CD4-positive, alpha-beta T cell (primary cell): ENCODE data around the gene RTL5. TPM values are rescaled to one million over a fixed set of nuclear protein-coding genes. Genes with fewer than 3 reads are reported as not detected.

ENCODE experiments used
- ATAC-seq: fragments of 200-7000 bp; cut with Tn5 transposase; one replicate; pipeline ENCODE4 v1.10.0; 2022; ENCODE audit warnings: mild to moderate bottlenecking; ENCODE audit not compliant: poor library complexity
- CTCF ChIA-PET: fragments of 350-600 bp; sonication (Branson Sonifier 250); formaldehyde crosslinking; loops from one replicate; lab custom pipeline; 2021; ENCODE audit warnings: antibody characterized with exemption, inconsistent platforms; lab: Charles Lee
- POLR2A ChIA-PET: fragments of 350-600 bp; sonication (Branson Sonifier 250); formaldehyde crosslinking; loops from one replicate; lab custom pipeline; 2021; ENCODE audit warnings: antibody characterized with exemption, inconsistent platforms; lab: Charles Lee
- DNase-seq, 14 experiments: peaks; one replicate each; pipeline ENCODE4 v3.0.0-alpha.2; 2013 to 2020; ENCODE audit warnings: mixed read lengths in 2 of 14
- H3K27ac ChIP-seq, 2 donors: one replicate each; pipeline versions ENCODE4 v1.5.1 to v1.7.0; 2013; ENCODE audit warnings: low read length in 2 of 2, low read depth in 1 of 2, mild to moderate bottlenecking in 1 of 2
- H3K27me3 ChIP-seq, 2 experiments: 1 replicate in 1 of 2; 2 replicates in 1 of 2; pipeline versions ENCODE4 v1.6.1 to v1.7.0; 2013; ENCODE audit warnings: low read length in 2 of 2, control low read depth in 1 of 2, mild to moderate bottlenecking in 1 of 2, moderate library complexity in 1 of 2; ENCODE audit not compliant: insufficient read depth in 2 of 2, control insufficient read depth in 1 of 2
- H3K36me3 ChIP-seq: one replicate; pipeline ENCODE4 v1.6.1; 2013; ENCODE audit warnings: low read length, control low read depth; ENCODE audit not compliant: insufficient read depth
- H3K4me1 ChIP-seq: one replicate; pipeline ENCODE4 v1.6.1; 2013; ENCODE audit warnings: low read length, control low read depth; ENCODE audit not compliant: insufficient read depth
- H3K4me3 ChIP-seq: one replicate; pipeline ENCODE4 v1.5.1; 2013; ENCODE audit warnings: mild to moderate bottlenecking, low read length, moderate library complexity
- H3K9me3 ChIP-seq, 2 experiments: 1 replicate in 1 of 2; 2 replicates in 1 of 2; pipeline versions ENCODE4 v1.6.1 to v1.7.0; 2013; ENCODE audit warnings: low read length in 2 of 2, mild to moderate bottlenecking in 2 of 2, control low read depth in 1 of 2, moderate library complexity in 1 of 2; ENCODE audit not compliant: control insufficient read depth in 1 of 2, insufficient read depth in 1 of 2
- H3K27ac Mint-ChIP-seq: one replicate; pipeline ENCODE4 v1.8.0; 2020; ENCODE audit warnings: mixed read lengths
- H3K27me3 Mint-ChIP-seq: one replicate; pipeline ENCODE4 v1.8.0; 2021; ENCODE audit warnings: mixed read lengths
- H3K36me3 Mint-ChIP-seq: one replicate; pipeline ENCODE4 v1.8.0; 2021; ENCODE audit warnings: low read depth, mixed read lengths
- H3K4me1 Mint-ChIP-seq: one replicate; pipeline ENCODE4 v1.8.0; 2021; ENCODE audit warnings: low read depth, mixed read lengths
- H3K4me3 Mint-ChIP-seq: one replicate; pipeline ENCODE4 v1.8.0; 2020; ENCODE audit warnings: mild to moderate bottlenecking, mixed read lengths
- H3K9me3 Mint-ChIP-seq: one replicate; pipeline ENCODE4 v1.8.0; 2020; ENCODE audit warnings: mixed read lengths
- intact Hi-C, 2 experiments: fragments of 100-400 bp; cut with DNase I in 1 of 2; cut with micrococcal nuclease in 1 of 2; formaldehyde crosslinking; loops; one replicate each; pipeline versions ENCODE4 v1.15.1 to v1.9.0; 2023 to 2025; cut with DNase I, micrococcal nuclease
- total RNA-seq, 174 experiments: library from RNA in 2 of 174; stranded (reverse) in 2 of 174; gene quantifications; one replicate each; pipeline ENCODE4 v1.2.3 and lab custom pipeline; 2021 to 2026
- TF ChIP-seq, protein P1 (sequence below): fragments of 200-600 bp; IDR thresholded peaks from one replicate; pipeline ENCODE4 v1.8.0; 2022; ENCODE audit warnings: antibody characterized with exemption, mild to moderate bottlenecking

RTL5 gene
- total RNA-seq, 2 experiments from 2014 or later = 1.1 to 1.2 TPM

DNA sequence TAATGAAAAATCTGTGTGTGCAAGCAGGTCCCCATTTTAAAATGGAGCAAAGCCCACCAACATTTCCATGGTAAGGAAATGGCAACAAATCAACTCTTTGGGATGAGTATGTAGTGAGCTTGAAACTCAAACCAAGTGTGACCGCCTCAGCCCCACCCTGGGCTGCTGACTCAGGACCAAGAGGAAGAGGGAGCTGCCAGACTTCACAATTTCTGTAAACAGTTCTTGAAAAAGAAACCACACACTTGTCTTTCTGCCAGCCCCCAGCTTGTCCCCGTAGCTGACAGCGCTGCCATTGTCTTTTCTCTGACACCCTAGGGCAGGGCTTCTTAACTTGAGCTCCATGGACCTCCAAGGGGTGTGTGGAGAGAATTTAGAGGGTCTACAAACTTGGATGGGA, 10.3 kb downstream of the RTL5 start:
- peak; percentile 82 for ATAC-seq
- no peaks in the 10 kb centered on the region for H3K9me3 ChIP-seq
- DNase-seq = peak in 11 of 14 experiments; percentile 23 to 74 (median 42)
- H3K36me3 Mint-ChIP-seq = no peaks in the 10 kb centered on the region
- peak overlapping the region; percentile 84 for H3K27ac Mint-ChIP-seq
- TF ChIP-seq, protein P1, sequence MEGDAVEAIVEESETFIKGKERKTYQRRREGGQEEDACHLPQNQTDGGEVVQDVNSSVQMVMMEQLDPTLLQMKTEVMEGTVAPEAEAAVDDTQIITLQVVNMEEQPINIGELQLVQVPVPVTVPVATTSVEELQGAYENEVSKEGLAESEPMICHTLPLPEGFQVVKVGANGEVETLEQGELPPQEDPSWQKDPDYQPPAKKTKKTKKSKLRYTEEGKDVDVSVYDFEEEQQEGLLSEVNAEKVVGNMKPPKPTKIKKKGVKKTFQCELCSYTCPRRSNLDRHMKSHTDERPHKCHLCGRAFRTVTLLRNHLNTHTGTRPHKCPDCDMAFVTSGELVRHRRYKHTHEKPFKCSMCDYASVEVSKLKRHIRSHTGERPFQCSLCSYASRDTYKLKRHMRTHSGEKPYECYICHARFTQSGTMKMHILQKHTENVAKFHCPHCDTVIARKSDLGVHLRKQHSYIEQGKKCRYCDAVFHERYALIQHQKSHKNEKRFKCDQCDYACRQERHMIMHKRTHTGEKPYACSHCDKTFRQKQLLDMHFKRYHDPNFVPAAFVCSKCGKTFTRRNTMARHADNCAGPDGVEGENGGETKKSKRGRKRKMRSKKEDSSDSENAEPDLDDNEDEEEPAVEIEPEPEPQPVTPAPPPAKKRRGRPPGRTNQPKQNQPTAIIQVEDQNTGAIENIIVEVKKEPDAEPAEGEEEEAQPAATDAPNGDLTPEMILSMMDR = no peak
- ChIA-PET POLR2A (interaction anchor here (0.9 to 1.2 kb wide), 3 partner anchors 11 to 103 kb away, joined by 3 to 4 read pairs (median 3); no protein-coding TSS in a partner anchor), CTCF (interaction anchor here (1.4 to 1.6 kb wide), 2 partner anchors 99 to 103 kb away, joined by 3 to 5 read pairs; no protein-coding TSS in a partner anchor)
- H3K36me3 ChIP-seq = no peaks in the 10 kb centered on the region
- peaks cover 62% of the 10 kb centered on the region for H3K4me1 ChIP-seq
- H3K4me1 Mint-ChIP-seq = peaks cover 40% of the 10 kb centered on the region
- no peaks in the 10 kb centered on the region for H3K27me3 ChIP-seq
- peak overlapping the region; percentile 20 for H3K4me3 Mint-ChIP-seq
- no peaks in the 10 kb centered on the region for H3K9me3 Mint-ChIP-seq
- peak overlapping the region; percentile 20 for H3K4me3 ChIP-seq
- peaks cover 1% of the 10 kb centered on the region for H3K27me3 Mint-ChIP-seq
- intact Hi-C loops = loop anchor here in 1 of 2 experiments (1.0 kb wide), 1 partner anchor 21 kb away; no protein-coding TSS in a partner anchor
- peak overlapping the region; percentile 46 to 68 for H3K27ac ChIP-seq

DNA sequence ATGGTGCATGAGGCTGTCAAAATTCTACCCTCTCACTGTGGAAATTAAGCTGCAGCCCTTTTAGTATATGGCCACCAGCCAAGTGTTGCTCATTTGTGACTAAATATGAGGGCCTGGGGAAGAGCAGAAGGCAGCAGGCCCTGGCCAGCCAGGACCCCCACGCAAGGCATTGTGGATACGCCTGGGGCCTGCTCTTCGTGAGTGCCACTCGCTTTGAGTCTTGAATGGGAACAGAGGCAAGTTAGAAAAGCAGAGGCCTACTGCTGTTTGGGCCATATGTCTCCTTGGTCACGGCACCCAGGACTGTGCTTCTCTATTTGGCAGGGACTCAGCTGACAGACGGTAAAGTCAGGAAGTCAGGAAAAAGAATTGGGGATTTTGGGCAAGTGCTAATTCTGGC, 10.9 kb downstream of the RTL5 start:
- ATAC-seq (no peak), DNase-seq (no peak)
- Histone ChIP-seq H3K27me3 (no peaks in the 10 kb centered on the region), H3K4me1 (peaks cover 57% of the 10 kb centered on the region), H3K4me3 (no peak overlapping the region), H3K27ac (peak overlapping the region; percentile 46 to 68), H3K9me3 (no peaks in the 10 kb centered on the region), H3K36me3 (no peaks in the 10 kb centered on the region)
- intact Hi-C loops = loop anchor here in 1 of 2 experiments (1.0 kb wide), 1 partner anchor 21 kb away; no protein-coding TSS in a partner anchor
- H3K4me3 Mint-ChIP-seq = no peak overlapping the region
- peak overlapping the region; percentile 84 for H3K27ac Mint-ChIP-seq
- ChIA-PET POLR2A (interaction anchor here (0.9 to 1.2 kb wide), 4 partner anchors 12 to 103 kb away, joined by 3 to 4 read pairs (median 3); no protein-coding TSS in a partner anchor), CTCF (interaction anchor here (1.4 to 1.6 kb wide), 2 partner anchors 99 to 103 kb away, joined by 3 to 5 read pairs; no protein-coding TSS in a partner anchor)
- no peaks in the 10 kb centered on the region for H3K27me3 Mint-ChIP-seq
- TF ChIP-seq, protein P1 = no peak
- no peaks in the 10 kb centered on the region for H3K36me3 Mint-ChIP-seq
- H3K4me1 Mint-ChIP-seq = peaks cover 38% of the 10 kb centered on the region
- no peaks in the 10 kb centered on the region for H3K9me3 Mint-ChIP-seq

DNA sequence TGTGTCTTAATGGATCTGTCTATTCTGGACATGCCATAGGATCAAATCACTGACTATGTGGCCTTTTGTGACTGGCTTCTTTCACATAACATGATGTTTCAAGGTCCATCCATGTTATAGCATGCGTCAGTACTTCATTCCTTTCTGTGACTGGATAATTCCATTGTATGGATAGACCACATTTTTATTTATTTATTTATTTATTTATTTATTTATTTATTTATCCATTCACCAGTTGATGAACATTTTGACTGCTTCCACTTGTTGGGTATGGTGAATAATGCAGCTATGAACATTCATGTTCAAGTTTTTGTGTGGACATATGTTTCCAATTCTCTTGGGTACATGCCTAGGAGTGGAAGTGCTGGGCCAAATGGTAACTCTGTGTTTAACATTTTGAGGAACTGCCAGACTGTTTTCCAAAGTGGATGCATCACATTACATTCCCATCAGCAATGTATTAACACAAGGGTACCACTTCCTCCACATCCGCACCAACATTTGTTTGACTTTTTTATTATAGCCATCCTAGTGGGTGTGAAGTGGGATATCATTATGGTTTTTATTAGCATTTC, 14.0 kb downstream of the RTL5 start:
- no peak overlapping the region for H3K27ac ChIP-seq
- no peak overlapping the region for H3K4me3 ChIP-seq
- Mint-ChIP-seq H3K27me3 (no peaks in the 10 kb centered on the region), H3K36me3 (no peaks in the 10 kb centered on the region), H3K9me3 (no peaks in the 10 kb centered on the region), H3K27ac (no peak overlapping the region), H3K4me3 (no peak overlapping the region), H3K4me1 (peaks cover 18% of the 10 kb centered on the region)
- DNase-seq (no peak), ATAC-seq (no peak)
- TF ChIP-seq, protein P1 = no peak
- intact Hi-C loops = no loop called here
- CTCF ChIA-PET = no interaction called here
- no peaks in the 10 kb centered on the region for H3K27me3 ChIP-seq
- peaks cover 38% of the 10 kb centered on the region for H3K4me1 ChIP-seq
- no peaks in the 10 kb centered on the region for H3K9me3 ChIP-seq
- POLR2A ChIA-PET = no interaction called here
- no peaks in the 10 kb centered on the region for H3K36me3 ChIP-seq
